Erythroblast (primary cell): ENCODE results near the gene IP6K3.

Experiments used
- GATA1 ChIP-seq: IDR thresholded peaks from 2 replicates; pipeline ENCODE4 v1.6.1; 2011; ENCODE audit warnings: low read depth, mild to moderate bottlenecking, control low read depth, low read length, moderate library complexity
- POLR2A ChIP-seq: IDR thresholded peaks from 2 replicates; pipeline ENCODE4 v1.6.1; 2011; ENCODE audit warnings: mild to moderate bottlenecking, low read length

DNA sequence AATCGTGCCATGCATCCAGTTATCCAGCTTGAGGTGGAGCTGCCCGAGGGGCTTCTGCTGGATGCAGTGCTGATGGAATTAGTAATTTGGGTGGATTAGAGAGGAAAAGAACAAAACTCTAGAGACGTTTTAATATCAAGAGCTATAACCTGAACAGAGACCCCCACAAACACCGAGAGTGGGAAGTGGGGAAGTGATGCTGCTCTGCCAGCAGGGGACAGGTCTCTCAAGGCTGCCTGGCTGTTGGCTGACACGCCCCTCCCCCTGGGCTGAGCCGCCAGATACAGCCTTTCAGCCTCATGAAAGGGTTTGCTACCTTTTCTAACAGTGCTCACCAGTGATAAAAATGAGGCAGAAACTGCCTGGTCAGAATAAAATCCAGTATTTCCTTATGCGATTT is 32.6 kb upstream of the IP6K3 start:
- TF ChIP-seq POLR2A (no peak), GATA1 (no peak)
